Measurements from ENCODE around the gene MZT1. TPM values are rescaled to one million over a fixed set of nuclear protein-coding genes. Genes with fewer than 3 reads are reported as not detected.

The MZT1 gene
- total and polyA plus RNA-seq, 4 donors = 6.6 to 12.5 (median 7.1) TPM

- H3K9me3 ChIP-seq (ENCODE audit: control insufficient read depth in 4 of 4, insufficient read depth in 3 of 4, low read length in 3 of 4) = no peaks in the 10 kb centered on the region
- H3K27me3 ChIP-seq (ENCODE audit: control insufficient read depth in 3 of 3, insufficient read depth in 3 of 3, low read length in 2 of 3) = no peaks in the 10 kb centered on the region
- ATAC-seq (ENCODE audit: insufficient read depth, low FRiP score) (no peak), DNase-seq (no peak)
- no peak overlapping the region for H3K4me3 ChIP-seq
- no peaks in the 10 kb centered on the region for H3K4me1 ChIP-seq (ENCODE audit: control insufficient read depth in 5 of 5, insufficient read depth in 5 of 5, low read length in 5 of 5)
- no peaks in the 10 kb centered on the region for H3K36me3 ChIP-seq (ENCODE audit: control insufficient read depth in 4 of 4, insufficient read depth in 4 of 4, low read length in 4 of 4)
- no peak for TF ChIP-seq CTCF (IDR thresholded peaks at IDR 0.05; ENCODE audit: control extremely low read depth, extremely low read depth)
- no peak overlapping the region for H3K27ac ChIP-seq (ENCODE audit: low read depth in 1 of 2, low read length in 1 of 2)
- WGBS, 2 donors = 95 to 97% methylated on average over 1 of the region's 1 CpG
- H3K9ac ChIP-seq (ENCODE audit: insufficient read depth in 1 of 2, low read length in 2 of 2) = no peak overlapping the region
Measured at GRCh38 chr13:72680353-72680752, 47.1 kb downstream of the MZT1 start.

GRCh38 chr13:72678312-72678711, 49.1 kb downstream of the MZT1 start:
- WGBS, 2 donors = 48 to 67% methylated on average over 1 of the region's 1 CpG
- DNase-seq (peak in 2 of 3 donors; percentile 36 to 64), ATAC-seq (ENCODE audit: insufficient read depth, low FRiP score) (no peak)
- Histone ChIP-seq H3K9ac (ENCODE audit: insufficient read depth in 1 of 2, low read length in 2 of 2) (no peak overlapping the region), H3K27ac (ENCODE audit: low read depth in 1 of 2, low read length in 1 of 2) (no peak overlapping the region), H3K4me3 (no peak overlapping the region), H3K4me1 (ENCODE audit: control insufficient read depth in 5 of 5, insufficient read depth in 5 of 5, low read length in 5 of 5) (no peaks in the 10 kb centered on the region), H3K27me3 (ENCODE audit: control insufficient read depth in 3 of 3, insufficient read depth in 3 of 3, low read length in 2 of 3) (no peaks in the 10 kb centered on the region), H3K9me3 (ENCODE audit: control insufficient read depth in 4 of 4, insufficient read depth in 3 of 4, low read length in 3 of 4) (no peaks in the 10 kb centered on the region), H3K36me3 (ENCODE audit: control insufficient read depth in 4 of 4, insufficient read depth in 4 of 4, low read length in 4 of 4) (no peaks in the 10 kb centered on the region)
- TF ChIP-seq CTCF (IDR thresholded peaks at IDR 0.05; ENCODE audit: control extremely low read depth, extremely low read depth) = no peak

GRCh38 chr13:72677431-72677830, 50.0 kb downstream of the MZT1 start:
- no peak overlapping the region for H3K27ac ChIP-seq (ENCODE audit: low read depth in 1 of 2, low read length in 1 of 2)
- ATAC-seq (ENCODE audit: insufficient read depth, low FRiP score) = no peak
- H3K36me3 ChIP-seq (ENCODE audit: control insufficient read depth in 4 of 4, insufficient read depth in 4 of 4, low read length in 4 of 4) = no peaks in the 10 kb centered on the region
- no peak for TF ChIP-seq CTCF (IDR thresholded peaks at IDR 0.05; ENCODE audit: control extremely low read depth, extremely low read depth)
- H3K4me3 ChIP-seq = no peak overlapping the region
- H3K9ac ChIP-seq (ENCODE audit: insufficient read depth in 1 of 2, low read length in 2 of 2) = no peak overlapping the region
- no peaks in the 10 kb centered on the region for H3K27me3 ChIP-seq (ENCODE audit: control insufficient read depth in 3 of 3, insufficient read depth in 3 of 3, low read length in 2 of 3)
- H3K4me1 ChIP-seq (ENCODE audit: control insufficient read depth in 5 of 5, insufficient read depth in 5 of 5, low read length in 5 of 5) = no peaks in the 10 kb centered on the region
- no peaks in the 10 kb centered on the region for H3K9me3 ChIP-seq (ENCODE audit: control insufficient read depth in 4 of 4, insufficient read depth in 3 of 4, low read length in 3 of 4)
- no peak for DNase-seq

GRCh38 chr13:72666391-72666790, 61.0 kb downstream of the MZT1 start:
- Histone ChIP-seq H3K9me3 (ENCODE audit: control insufficient read depth in 4 of 4, insufficient read depth in 3 of 4, low read length in 3 of 4) (no peaks in the 10 kb centered on the region), H3K27me3 (ENCODE audit: control insufficient read depth in 3 of 3, insufficient read depth in 3 of 3, low read length in 2 of 3) (no peaks in the 10 kb centered on the region), H3K4me3 (no peak overlapping the region), H3K27ac (ENCODE audit: low read depth in 1 of 2, low read length in 1 of 2) (no peak overlapping the region), H3K9ac (ENCODE audit: insufficient read depth in 1 of 2, low read length in 2 of 2) (no peak overlapping the region), H3K4me1 (ENCODE audit: control insufficient read depth in 5 of 5, insufficient read depth in 5 of 5, low read length in 5 of 5) (no peaks in the 10 kb centered on the region), H3K36me3 (ENCODE audit: control insufficient read depth in 4 of 4, insufficient read depth in 4 of 4, low read length in 4 of 4) (no peaks in the 10 kb centered on the region)
- no peak for DNase-seq
- 98 to 100% methylated on average over 1 of the region's 1 CpG for WGBS, 2 donors
- no peak for TF ChIP-seq CTCF (IDR thresholded peaks at IDR 0.05; ENCODE audit: control extremely low read depth, extremely low read depth)
- ATAC-seq (ENCODE audit: insufficient read depth, low FRiP score) = no peak
